Activated B cell treated with CpG ODN at 0.5 μM for 24 hours (primary cell): ENCODE data around the gene SAMD13. TPM values are rescaled to one million over a fixed set of nuclear protein-coding genes. Genes with fewer than 3 reads are reported as not detected.

Experiments used
- ATAC-seq: fragments of 200-7000 bp; cut with Tn5 transposase; one replicate; pipeline ENCODE4 v1.10.0; 2021; ENCODE audit warnings: low read depth, mild to moderate bottlenecking, moderate library complexity
- CTCF ChIA-PET: fragments of 350-600 bp; sonication (Branson Sonifier 250); formaldehyde crosslinking; loops from one replicate; lab custom pipeline; 2021; ENCODE audit warnings: antibody characterized with exemption; lab: Charles Lee
- POLR2A ChIA-PET: fragments of 350-600 bp; sonication (Branson Sonifier 250); formaldehyde crosslinking; loops from one replicate; lab custom pipeline; 2021; ENCODE audit warnings: antibody characterized with exemption; lab: Charles Lee
- DNase-seq: peaks from one replicate; pipeline ENCODE4 v3.0.0; 2022
- H3K27ac Mint-ChIP-seq: one replicate; pipeline ENCODE4 v1.8.0; 2020; ENCODE audit warnings: mixed read lengths
- H3K27me3 Mint-ChIP-seq: one replicate; pipeline ENCODE4 v1.8.0; 2021; ENCODE audit warnings: mixed read lengths
- H3K36me3 Mint-ChIP-seq: one replicate; pipeline ENCODE4 v1.8.0; 2021; ENCODE audit warnings: low read depth, mixed read lengths
- H3K4me1 Mint-ChIP-seq: one replicate; pipeline ENCODE4 v1.8.0; 2021; ENCODE audit warnings: mixed read lengths
- H3K4me3 Mint-ChIP-seq: one replicate; pipeline ENCODE4 v1.8.0; 2020; ENCODE audit warnings: mild to moderate bottlenecking, mixed read lengths
- H3K9me3 Mint-ChIP-seq: one replicate; pipeline ENCODE4 v1.8.0; 2020; ENCODE audit warnings: mixed read lengths
- intact Hi-C: fragments of 100-400 bp; cut with micrococcal nuclease; formaldehyde crosslinking; loops from one replicate; pipeline ENCODE4 v1.15.1; 2024
- total RNA-seq: library from RNA; stranded (reverse); gene quantifications from 2 replicates; pipeline ENCODE4 v1.2.3, GENCODE V29; 2022
- TF ChIP-seq, protein P1 (sequence below): fragments of 200-600 bp; IDR thresholded peaks from one replicate; pipeline ENCODE4 v1.8.0; 2022; ENCODE audit warnings: antibody characterized with exemption, mild to moderate bottlenecking

Gene SAMD13
- total RNA-seq, 1 donor from 2014 or later, result 0.18 TPM

DNA sequence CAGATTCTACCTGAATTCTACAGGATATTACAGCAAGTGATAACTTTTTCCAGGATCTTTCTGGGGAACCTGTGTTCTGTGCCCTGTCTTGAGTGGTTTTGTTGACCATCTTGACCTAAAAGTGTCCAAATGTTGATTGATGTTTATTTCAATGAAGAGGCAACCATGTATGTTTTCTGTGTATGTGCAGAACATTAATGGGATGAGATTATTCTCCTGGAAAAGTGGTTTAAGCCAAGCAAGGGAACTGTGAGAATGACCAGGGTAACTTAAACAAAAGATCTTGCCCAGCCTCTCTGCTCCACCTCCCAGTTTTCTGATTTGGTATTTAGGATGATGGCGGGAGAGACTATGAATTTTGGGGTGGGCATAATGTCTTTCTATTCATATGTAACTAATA, 1.0 kb upstream of the SAMD13 start:
- no peak for ATAC-seq
- peaks cover 6% of the 10 kb centered on the region for H3K27me3 Mint-ChIP-seq
- TF ChIP-seq, protein P1, sequence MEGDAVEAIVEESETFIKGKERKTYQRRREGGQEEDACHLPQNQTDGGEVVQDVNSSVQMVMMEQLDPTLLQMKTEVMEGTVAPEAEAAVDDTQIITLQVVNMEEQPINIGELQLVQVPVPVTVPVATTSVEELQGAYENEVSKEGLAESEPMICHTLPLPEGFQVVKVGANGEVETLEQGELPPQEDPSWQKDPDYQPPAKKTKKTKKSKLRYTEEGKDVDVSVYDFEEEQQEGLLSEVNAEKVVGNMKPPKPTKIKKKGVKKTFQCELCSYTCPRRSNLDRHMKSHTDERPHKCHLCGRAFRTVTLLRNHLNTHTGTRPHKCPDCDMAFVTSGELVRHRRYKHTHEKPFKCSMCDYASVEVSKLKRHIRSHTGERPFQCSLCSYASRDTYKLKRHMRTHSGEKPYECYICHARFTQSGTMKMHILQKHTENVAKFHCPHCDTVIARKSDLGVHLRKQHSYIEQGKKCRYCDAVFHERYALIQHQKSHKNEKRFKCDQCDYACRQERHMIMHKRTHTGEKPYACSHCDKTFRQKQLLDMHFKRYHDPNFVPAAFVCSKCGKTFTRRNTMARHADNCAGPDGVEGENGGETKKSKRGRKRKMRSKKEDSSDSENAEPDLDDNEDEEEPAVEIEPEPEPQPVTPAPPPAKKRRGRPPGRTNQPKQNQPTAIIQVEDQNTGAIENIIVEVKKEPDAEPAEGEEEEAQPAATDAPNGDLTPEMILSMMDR, result no peak
- DNase-seq, result no peak
- no peak overlapping the region for H3K4me3 Mint-ChIP-seq
- intact Hi-C loops, result loop anchor here (5.0 kb wide), 4 partner anchors 87 to 647 kb away; partner anchors contain the start of gene CTBS
- peaks cover 2% of the 10 kb centered on the region for H3K36me3 Mint-ChIP-seq
- peaks cover 36% of the 10 kb centered on the region for H3K4me1 Mint-ChIP-seq
- CTCF ChIA-PET, result no interaction called here
- no peak overlapping the region for H3K27ac Mint-ChIP-seq
- peaks cover 3% of the 10 kb centered on the region for H3K9me3 Mint-ChIP-seq
- POLR2A ChIA-PET, result no interaction called here

DNA sequence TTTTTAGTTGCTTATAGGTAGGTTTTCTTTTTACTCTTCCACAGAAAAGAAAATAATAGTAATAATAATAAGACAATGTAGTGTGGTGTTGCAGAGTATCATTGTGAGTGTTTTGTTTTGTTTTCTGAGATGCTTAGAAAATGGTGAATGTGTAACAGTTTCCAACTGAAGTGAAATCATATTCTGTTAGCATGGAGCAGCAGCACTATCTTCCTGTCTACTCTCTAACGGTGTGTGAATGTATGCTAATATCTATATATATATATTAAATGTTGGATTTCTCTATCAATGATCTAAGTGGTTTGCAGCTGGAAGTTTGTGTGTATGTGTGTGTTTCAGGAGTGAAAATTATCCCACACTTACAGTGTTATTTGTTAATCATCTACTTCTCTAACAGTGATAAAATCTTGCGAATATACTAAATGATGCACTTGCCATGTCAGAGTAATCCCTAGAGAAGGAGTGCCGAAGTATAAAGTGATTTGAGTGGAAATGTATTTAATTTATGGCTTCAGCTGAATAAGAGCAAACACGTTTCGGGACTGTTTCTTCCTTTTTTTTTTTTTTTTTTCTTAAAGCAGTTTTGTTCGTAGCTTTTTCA, 377 bp downstream of the SAMD13 start:
- intact Hi-C loops, result loop anchor here (5.0 kb wide), 4 partner anchors 85 to 645 kb away; partner anchors contain the start of gene CTBS
- H3K9me3 Mint-ChIP-seq, result peaks cover 1% of the 10 kb centered on the region
- H3K4me3 Mint-ChIP-seq, result peak overlapping the region; percentile 71
- peaks cover 2% of the 10 kb centered on the region for H3K36me3 Mint-ChIP-seq
- TF ChIP-seq, protein P1, result no peak
- DNase-seq (no peak), ATAC-seq (no peak)
- peaks cover 36% of the 10 kb centered on the region for H3K4me1 Mint-ChIP-seq
- no peak overlapping the region for H3K27ac Mint-ChIP-seq
- CTCF ChIA-PET, result interaction anchor here (0.6 to 1.3 kb wide), 4 partner anchors 9 to 158 kb away, joined by 3 to 4 read pairs (median 4); partner anchors contain the start of gene PRKACB
- H3K27me3 Mint-ChIP-seq, result peaks cover 6% of the 10 kb centered on the region
- POLR2A ChIA-PET, result interaction anchor here (0.7 to 1.0 kb wide), 2 partner anchors 136 to 150 kb away, joined by 4 to 8 read pairs; no protein-coding TSS in a partner anchor

DNA sequence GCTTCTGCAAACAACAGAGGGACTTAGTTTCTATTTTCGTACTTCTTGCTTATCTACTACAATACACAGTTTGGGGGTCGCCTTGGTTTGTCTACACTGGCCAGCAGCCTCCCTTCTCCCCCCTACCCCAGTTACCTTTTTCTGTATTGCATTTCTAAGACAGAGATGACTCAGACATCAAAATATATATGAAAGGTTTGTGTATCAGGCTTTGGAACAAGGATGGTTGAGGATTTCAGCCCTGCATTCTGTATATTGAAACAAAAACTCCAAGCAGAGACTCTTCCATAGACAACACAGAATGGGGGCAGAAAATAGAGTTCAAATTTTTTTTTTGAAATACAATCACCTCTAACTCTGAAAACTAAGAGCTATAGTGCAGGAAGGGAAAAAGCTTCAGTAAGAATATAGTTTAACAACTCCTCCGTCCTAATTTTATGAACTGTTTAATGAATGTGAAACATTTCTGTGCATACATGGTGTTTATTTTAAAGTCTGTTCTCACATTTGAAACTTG, 1.9 kb downstream of the SAMD13 start:
- intact Hi-C loops, result loop anchor here (5.0 kb wide), 4 partner anchors 84 to 644 kb away; partner anchors contain the start of gene CTBS
- H3K27ac Mint-ChIP-seq, result peak overlapping the region; percentile 46
- H3K9me3 Mint-ChIP-seq, result peaks cover 13% of the 10 kb centered on the region
- ATAC-seq, result no peak
- peak overlapping the region; percentile 71 for H3K4me3 Mint-ChIP-seq
- H3K36me3 Mint-ChIP-seq, result peaks cover 2% of the 10 kb centered on the region
- H3K27me3 Mint-ChIP-seq, result peaks cover 6% of the 10 kb centered on the region
- peaks cover 32% of the 10 kb centered on the region for H3K4me1 Mint-ChIP-seq
- TF ChIP-seq, protein P1, result no peak
- POLR2A ChIA-PET, result interaction anchor here (0.9 kb wide), 1 partner anchor 972 kb away, joined by 4 read pairs; no protein-coding TSS in a partner anchor
- no peak for DNase-seq
- CTCF ChIA-PET, result interaction anchor here (0.6 to 1.2 kb wide), 3 partner anchors 133 to 527 kb away, joined by 3 to 5 read pairs (median 3); partner anchors contain the start of gene PRKACB

DNA sequence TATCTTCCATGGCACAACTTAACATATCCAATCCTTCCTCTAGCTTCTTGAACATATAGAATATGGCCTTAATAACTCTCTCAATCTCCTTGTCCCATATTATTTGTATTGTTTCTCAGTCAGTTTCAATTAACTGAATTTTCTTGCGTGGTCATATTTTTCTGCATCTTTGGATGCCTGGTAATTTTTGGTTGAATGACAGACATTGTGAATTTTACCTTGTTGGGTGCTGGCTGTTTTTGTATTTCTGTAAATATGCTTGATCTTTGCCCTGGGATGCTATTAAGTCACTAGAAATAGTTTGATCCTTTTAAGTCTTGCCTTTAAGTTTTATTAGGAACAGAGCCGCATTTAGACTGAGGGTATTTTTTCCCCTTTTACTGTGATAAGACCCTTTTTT, 5.9 kb downstream of the SAMD13 start:
- H3K4me1 Mint-ChIP-seq, result peaks cover 11% of the 10 kb centered on the region
- CTCF ChIA-PET, result no interaction called here
- ATAC-seq (no peak), DNase-seq (no peak)
- peaks cover under 1% of the 10 kb centered on the region for H3K27me3 Mint-ChIP-seq
- intact Hi-C loops, result no loop called here
- H3K4me3 Mint-ChIP-seq, result no peak overlapping the region
- no peaks in the 10 kb centered on the region for H3K36me3 Mint-ChIP-seq
- H3K9me3 Mint-ChIP-seq, result peaks cover 13% of the 10 kb centered on the region
- TF ChIP-seq, protein P1, result no peak
- H3K27ac Mint-ChIP-seq, result no peak overlapping the region
- POLR2A ChIA-PET, result no interaction called here

DNA sequence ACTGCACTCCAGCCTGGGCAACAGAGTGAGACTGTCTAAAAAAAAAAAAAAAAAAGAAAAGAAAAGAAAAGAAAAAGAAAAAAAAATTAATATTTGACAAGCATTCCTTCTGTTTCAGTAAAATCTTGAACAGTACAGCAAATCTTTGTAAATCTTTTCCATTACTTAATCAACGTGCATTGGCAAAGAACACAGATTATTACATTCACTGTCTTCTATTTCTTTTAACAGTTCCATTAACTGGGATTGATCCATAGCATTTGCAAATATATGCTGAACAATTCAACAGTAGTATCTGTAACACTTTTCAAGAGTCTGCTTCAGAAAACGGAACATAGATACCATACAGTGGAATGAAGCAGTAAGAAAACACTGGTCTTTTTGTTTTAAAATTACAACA, 9.8 kb downstream of the SAMD13 start:
- no peaks in the 10 kb centered on the region for H3K4me1 Mint-ChIP-seq
- CTCF ChIA-PET, result no interaction called here
- DNase-seq, result no peak

More for the DNA sequence above, 9.8 kb downstream of the SAMD13 start:
- no peak overlapping the region for H3K27ac Mint-ChIP-seq
- peaks cover 13% of the 10 kb centered on the region for H3K9me3 Mint-ChIP-seq
- peaks cover 1% of the 10 kb centered on the region for H3K27me3 Mint-ChIP-seq
- H3K36me3 Mint-ChIP-seq, result no peaks in the 10 kb centered on the region
- intact Hi-C loops, result no loop called here
- no peak for ATAC-seq
- POLR2A ChIA-PET, result no interaction called here
- H3K4me3 Mint-ChIP-seq, result no peak overlapping the region
- TF ChIP-seq, protein P1, result no peak
